Activated CD8-positive, alpha-beta T cell treated with anti-CD3 and anti-CD28 coated beads for 36 hours (primary cell): ENCODE measurements around the gene KLF7. TPM values are rescaled to one million over a fixed set of nuclear protein-coding genes. Genes with fewer than 3 reads are reported as not detected.

Experiments used
- ATAC-seq: fragments of 200-7000 bp; cut with Tn5 transposase; one replicate; pipeline ENCODE4 v1.10.0; 2021; ENCODE audit warnings: mild to moderate bottlenecking, moderate library complexity
- CTCF ChIA-PET: fragments of 350-600 bp; sonication (Branson Sonifier 250); formaldehyde crosslinking; loops from one replicate; lab custom pipeline; 2021; ENCODE audit warnings: antibody characterized with exemption; lab: Charles Lee
- POLR2A ChIA-PET: fragments of 350-600 bp; sonication (Branson Sonifier 250); formaldehyde crosslinking; loops from one replicate; lab custom pipeline; 2021; ENCODE audit warnings: antibody characterized with exemption; lab: Charles Lee
- DNase-seq: peaks from one replicate; pipeline ENCODE4 v3.0.0-alpha.2; 2020
- H3K27ac Mint-ChIP-seq: one replicate; pipeline ENCODE4 v1.8.0; 2021; ENCODE audit warnings: mild to moderate bottlenecking, mixed read lengths
- H3K27me3 Mint-ChIP-seq: one replicate; pipeline ENCODE4 v1.8.0; 2021; ENCODE audit warnings: mixed read lengths
- H3K36me3 Mint-ChIP-seq: one replicate; pipeline ENCODE4 v1.8.0; 2021; ENCODE audit warnings: low read depth, mixed read lengths
- H3K4me1 Mint-ChIP-seq: one replicate; pipeline ENCODE4 v1.8.0; 2021; ENCODE audit warnings: low read depth, mixed read lengths
- H3K4me3 Mint-ChIP-seq: one replicate; pipeline ENCODE4 v1.8.0; 2021; ENCODE audit warnings: mild to moderate bottlenecking, moderate library complexity, mixed read lengths
- H3K9me3 Mint-ChIP-seq: one replicate; pipeline ENCODE4 v1.8.0; 2021; ENCODE audit warnings: mixed read lengths
- intact Hi-C: fragments of 100-400 bp; cut with micrococcal nuclease; formaldehyde crosslinking; loops from one replicate; pipeline ENCODE4 v1.10.0; 2022
- total RNA-seq, 2 experiments: library from RNA; stranded (reverse); gene quantifications; one replicate each; pipeline ENCODE4 v1.2.3, GENCODE V29; 2021
- TF ChIP-seq, protein P1 (sequence below): fragments of 200-600 bp; IDR thresholded peaks from one replicate; pipeline ENCODE4 v1.8.0; 2022; ENCODE audit warnings: antibody characterized with exemption, mild to moderate bottlenecking

KLF7 gene
- total RNA-seq, 2 experiments from 2014 or later: 9.8 to 10.0 TPM

DNA sequence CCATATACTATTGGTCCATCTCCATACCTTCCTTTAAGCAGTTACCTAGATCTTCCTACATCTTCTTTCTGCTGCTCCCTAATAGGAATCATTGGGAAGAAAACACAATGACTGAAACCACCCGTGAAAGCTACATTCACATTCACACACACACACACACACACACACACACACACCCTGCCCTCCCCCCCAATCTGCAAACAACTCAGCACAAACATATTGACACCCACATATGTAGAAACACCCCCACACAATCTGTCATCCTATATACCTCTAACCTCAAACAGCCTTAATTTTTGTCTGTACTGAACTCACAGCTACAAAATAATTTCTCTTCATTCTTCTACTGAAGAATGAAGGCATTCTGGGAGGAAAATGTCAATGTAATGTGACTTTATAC is 63.8 kb downstream of the KLF7 start:
- Mint-ChIP-seq H3K27me3 (no peaks in the 10 kb centered on the region), H3K4me3 (no peak overlapping the region), H3K4me1 (peaks cover 12% of the 10 kb centered on the region), H3K9me3 (no peaks in the 10 kb centered on the region), H3K36me3 (peaks cover 6% of the 10 kb centered on the region), H3K27ac (no peak overlapping the region)
- TF ChIP-seq, protein P1, sequence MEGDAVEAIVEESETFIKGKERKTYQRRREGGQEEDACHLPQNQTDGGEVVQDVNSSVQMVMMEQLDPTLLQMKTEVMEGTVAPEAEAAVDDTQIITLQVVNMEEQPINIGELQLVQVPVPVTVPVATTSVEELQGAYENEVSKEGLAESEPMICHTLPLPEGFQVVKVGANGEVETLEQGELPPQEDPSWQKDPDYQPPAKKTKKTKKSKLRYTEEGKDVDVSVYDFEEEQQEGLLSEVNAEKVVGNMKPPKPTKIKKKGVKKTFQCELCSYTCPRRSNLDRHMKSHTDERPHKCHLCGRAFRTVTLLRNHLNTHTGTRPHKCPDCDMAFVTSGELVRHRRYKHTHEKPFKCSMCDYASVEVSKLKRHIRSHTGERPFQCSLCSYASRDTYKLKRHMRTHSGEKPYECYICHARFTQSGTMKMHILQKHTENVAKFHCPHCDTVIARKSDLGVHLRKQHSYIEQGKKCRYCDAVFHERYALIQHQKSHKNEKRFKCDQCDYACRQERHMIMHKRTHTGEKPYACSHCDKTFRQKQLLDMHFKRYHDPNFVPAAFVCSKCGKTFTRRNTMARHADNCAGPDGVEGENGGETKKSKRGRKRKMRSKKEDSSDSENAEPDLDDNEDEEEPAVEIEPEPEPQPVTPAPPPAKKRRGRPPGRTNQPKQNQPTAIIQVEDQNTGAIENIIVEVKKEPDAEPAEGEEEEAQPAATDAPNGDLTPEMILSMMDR: no peak
- ChIA-PET POLR2A (interaction anchor here (1.1 kb wide), 1 partner anchor 14 kb away, joined by 3 read pairs; no protein-coding TSS in a partner anchor), CTCF (interaction anchor here (0.7 to 1.5 kb wide), 2 partner anchors 9 to 42 kb away, joined by 3 read pairs; no protein-coding TSS in a partner anchor)
- no peak for ATAC-seq
- no peak for DNase-seq
- intact Hi-C loops: no loop called here

DNA sequence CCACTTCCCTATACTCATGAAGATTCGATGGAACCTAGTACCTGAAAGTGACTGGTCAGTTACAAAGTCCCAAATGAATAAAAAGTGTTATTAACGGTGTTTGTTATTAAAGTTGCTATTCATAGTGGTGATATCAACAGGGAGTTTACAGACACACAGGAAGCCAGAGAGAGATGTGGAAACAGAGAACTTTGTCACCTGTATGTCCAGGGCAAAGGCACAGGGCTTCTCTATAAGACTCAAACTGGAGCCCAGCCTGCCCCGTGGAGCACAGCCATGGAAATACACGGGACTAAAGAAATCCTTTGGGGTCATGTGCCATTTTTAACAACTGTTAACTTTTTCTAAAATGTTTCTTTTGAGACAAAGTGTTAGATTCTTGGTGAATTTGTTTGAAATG is 68.5 kb downstream of the KLF7 start:
- intact Hi-C loops: no loop called here
- POLR2A ChIA-PET: no interaction called here

DNA sequence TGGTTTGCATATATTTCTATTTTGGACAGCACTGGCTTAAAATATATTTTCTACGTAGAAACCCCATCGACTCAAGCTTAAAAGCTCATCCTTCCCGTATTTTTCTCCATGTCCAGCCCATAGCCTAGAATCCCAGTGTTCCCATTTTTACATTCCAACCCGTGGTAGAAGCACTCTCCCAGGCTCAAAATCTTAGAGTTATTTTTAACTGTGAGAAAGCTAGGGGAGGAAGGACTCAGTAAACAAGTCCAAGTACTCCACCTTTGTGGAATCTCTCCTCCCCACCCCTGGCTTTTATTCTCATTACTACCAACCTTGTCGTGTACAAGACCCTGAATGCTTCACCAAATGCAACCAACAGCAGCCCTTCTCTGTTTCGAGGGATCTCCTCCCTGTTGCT is 69.8 kb downstream of the KLF7 start:
- CTCF ChIA-PET: interaction anchor here (0.9 to 1.9 kb wide), 2 partner anchors 9 to 19 kb away, joined by 3 to 5 read pairs; no protein-coding TSS in a partner anchor

More for the DNA sequence above, 68.5 kb downstream of the KLF7 start:
- ATAC-seq: no peak
- Mint-ChIP-seq H3K4me1 (peaks cover 7% of the 10 kb centered on the region), H3K27ac (no peak overlapping the region), H3K9me3 (no peaks in the 10 kb centered on the region), H3K4me3 (no peak overlapping the region), H3K27me3 (no peaks in the 10 kb centered on the region), H3K36me3 (peaks cover 4% of the 10 kb centered on the region)
- CTCF ChIA-PET: no interaction called here
- TF ChIP-seq, protein P1: no peak
- DNase-seq: no peak

DNA sequence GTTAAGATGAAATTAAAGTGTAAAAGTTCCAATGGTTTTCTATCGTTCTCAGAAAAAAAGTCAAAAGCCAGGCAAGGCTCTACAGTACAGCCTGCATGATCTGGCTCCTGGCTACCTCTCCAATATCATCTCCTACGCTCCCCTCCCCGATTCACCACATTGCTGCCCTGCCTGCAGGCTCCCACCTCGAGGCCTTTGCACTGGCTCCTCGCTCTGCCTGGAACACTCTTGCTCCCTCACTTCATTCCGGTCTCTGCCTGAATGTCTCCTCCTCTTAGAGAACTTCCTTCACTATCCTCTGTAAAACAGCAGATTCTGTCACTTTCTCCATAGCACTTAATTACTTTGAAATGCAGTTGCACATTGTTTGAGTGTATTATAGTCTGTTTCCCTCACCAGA is 72.5 kb downstream of the KLF7 start:
- H3K9me3 Mint-ChIP-seq: peaks cover 3% of the 10 kb centered on the region
- H3K4me3 Mint-ChIP-seq: no peak overlapping the region
- H3K36me3 Mint-ChIP-seq: peaks cover 10% of the 10 kb centered on the region
- peaks cover 36% of the 10 kb centered on the region for H3K4me1 Mint-ChIP-seq
- H3K27me3 Mint-ChIP-seq: no peaks in the 10 kb centered on the region
- no peak for ATAC-seq
- no peak for DNase-seq
- H3K27ac Mint-ChIP-seq: no peak overlapping the region
- POLR2A ChIA-PET: no interaction called here
- TF ChIP-seq, protein P1: no peak
- intact Hi-C loops: no loop called here
- CTCF ChIA-PET: no interaction called here

More for the DNA sequence above, 69.8 kb downstream of the KLF7 start:
- Mint-ChIP-seq H3K27me3 (no peaks in the 10 kb centered on the region), H3K9me3 (peaks cover 3% of the 10 kb centered on the region), H3K4me3 (no peak overlapping the region), H3K27ac (no peak overlapping the region), H3K36me3 (peaks cover 8% of the 10 kb centered on the region), H3K4me1 (peaks cover 11% of the 10 kb centered on the region)
- intact Hi-C loops: no loop called here
- TF ChIP-seq, protein P1: no peak
- no peak for ATAC-seq
- POLR2A ChIA-PET: no interaction called here
- DNase-seq: no peak

DNA sequence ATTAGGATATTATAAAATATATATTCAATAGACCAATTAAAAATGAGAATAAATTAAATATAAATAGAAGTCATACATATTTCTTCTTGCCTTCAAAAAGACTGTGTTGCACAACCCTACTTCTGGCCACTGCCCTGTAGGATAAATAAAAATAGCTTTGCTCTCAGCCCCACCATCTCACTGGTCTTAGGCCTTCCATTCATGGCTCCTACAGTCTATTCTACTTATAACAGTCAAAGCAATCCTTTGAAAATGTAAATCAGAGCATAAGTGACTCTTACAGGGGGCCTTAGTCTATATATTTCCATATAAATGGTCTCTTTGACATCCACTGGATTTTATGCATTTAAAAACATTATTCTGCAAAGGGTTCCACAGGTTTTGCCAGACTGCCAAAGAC is 72.9 kb downstream of the KLF7 start:
- TF ChIP-seq, protein P1: no peak
- no peak overlapping the region for H3K27ac Mint-ChIP-seq
- ATAC-seq (no peak), DNase-seq (no peak)
- peaks cover 3% of the 10 kb centered on the region for H3K9me3 Mint-ChIP-seq
- intact Hi-C loops: no loop called here
- CTCF ChIA-PET: no interaction called here
- no peaks in the 10 kb centered on the region for H3K27me3 Mint-ChIP-seq
- H3K4me1 Mint-ChIP-seq: peaks cover 38% of the 10 kb centered on the region
- H3K36me3 Mint-ChIP-seq: peaks cover 10% of the 10 kb centered on the region
- POLR2A ChIA-PET: no interaction called here
- H3K4me3 Mint-ChIP-seq: no peak overlapping the region
